GM12873 (cell line): ENCODE results near the gene IER5.

Source experiments
- CTCF ChIP-seq: IDR thresholded peaks from 2 replicates; pipeline ENCODE4 v1.5.1; 2012; ENCODE audit warnings: low read depth, mild to moderate bottlenecking, moderate library complexity, low read length, control low read depth; ENCODE audit not compliant: insufficient read depth; ENCODE audit errors: missing control alignments

Gene IER5

GRCh38 chr1:181092883-181093458, 4.5 kb downstream of the IER5 start:
- no peak for TF ChIP-seq CTCF

- no peak for TF ChIP-seq CTCF
These were observed 6.1 kb downstream of the IER5 start for GRCh38 chr1:181094416-181095212.

GRCh38 chr1:181095260-181095659, 6.8 kb downstream of the IER5 start:
- TF ChIP-seq CTCF = no peak

- TF ChIP-seq CTCF = no peak
These were observed 7.3 kb downstream of the IER5 start for GRCh38 chr1:181095763-181096184.

- no peak for TF ChIP-seq CTCF
These were observed 8.7 kb downstream of the IER5 start for GRCh38 chr1:181097242-181097641.

- TF ChIP-seq CTCF = no peak
These were observed 10.9 kb downstream of the IER5 start for GRCh38 chr1:181099152-181100014.
